Activated CD8-positive, alpha-beta memory T cell treated with anti-CD3 and anti-CD28 coated beads, Interleukin-2, amount 10 ng/mL, durations not matched to agents 7 days and 5 days (primary cell): ENCODE measurements around the gene NSMF. TPM values are rescaled to one million over a fixed set of nuclear protein-coding genes. Genes with fewer than 3 reads are reported as not detected.
"Not testable (repeated sequence)": the region's sequence is repeated elsewhere in the genome, so short reads cannot be mapped to it uniquely, and the experiment has no call there.

Experiments used
- ATAC-seq: fragments of 150-1000 bp; cut with Tn5 transposase; one replicate; pipeline ENCODE4 v1.10.0; 2021; ENCODE audit warnings: moderate library complexity
- CTCF ChIA-PET: fragments of 350-600 bp; sonication (Branson Sonifier 250); formaldehyde crosslinking; loops from one replicate; lab custom pipeline; 2021; ENCODE audit warnings: antibody characterized with exemption; lab: Charles Lee
- DNase-seq: peaks from one replicate; pipeline ENCODE4 v3.0.0-alpha.2; 2020
- H3K27ac Mint-ChIP-seq: one replicate; pipeline ENCODE4 v1.8.0; 2021; ENCODE audit warnings: mild to moderate bottlenecking, mixed read lengths
- H3K27me3 Mint-ChIP-seq: one replicate; pipeline ENCODE4 v1.8.0; 2021; ENCODE audit warnings: mixed read lengths
- H3K36me3 Mint-ChIP-seq: one replicate; pipeline ENCODE4 v1.8.0; 2021; ENCODE audit warnings: mild to moderate bottlenecking, mixed read lengths
- H3K4me1 Mint-ChIP-seq: one replicate; pipeline ENCODE4 v1.8.0; 2021; ENCODE audit warnings: mixed read lengths
- H3K4me3 Mint-ChIP-seq: one replicate; pipeline ENCODE4 v1.8.0; 2021; ENCODE audit warnings: mild to moderate bottlenecking, moderate library complexity, mixed read lengths
- H3K9me3 Mint-ChIP-seq: one replicate; pipeline ENCODE4 v1.8.0; 2022; ENCODE audit warnings: low read depth, mixed read lengths
- total RNA-seq, 2 experiments: library from RNA; stranded (reverse); gene quantifications; one replicate each; pipeline ENCODE4 v1.2.3, GENCODE V29; 2021

The NSMF gene
- total RNA-seq, 2 experiments from 2014 or later = 35.8 to 42.1 TPM

GRCh38 chr9:137476856-137477255 is 17.7 kb upstream of the NSMF start:
- Mint-ChIP-seq H3K27me3 (no peaks in the 10 kb centered on the region), H3K27ac (no peak overlapping the region), H3K36me3 (peaks cover 9% of the 10 kb centered on the region), H3K4me3 (no peak overlapping the region), H3K4me1 (peaks cover 4% of the 10 kb centered on the region), H3K9me3 (peaks cover 19% of the 10 kb centered on the region)
- CTCF ChIA-PET = no interaction called here
- DNase-seq (no peak), ATAC-seq (no peak)

GRCh38 chr9:137475666-137476065 is 16.5 kb upstream of the NSMF start:
- ATAC-seq (no peak), DNase-seq (no peak)
- H3K9me3 Mint-ChIP-seq = peaks cover 23% of the 10 kb centered on the region
- H3K27me3 Mint-ChIP-seq = peaks cover 5% of the 10 kb centered on the region
- H3K4me3 Mint-ChIP-seq = no peak overlapping the region
- peaks cover 2% of the 10 kb centered on the region for H3K4me1 Mint-ChIP-seq
- no peak overlapping the region for H3K27ac Mint-ChIP-seq
- H3K36me3 Mint-ChIP-seq = peaks cover 12% of the 10 kb centered on the region
- CTCF ChIA-PET = no interaction called here

- Mint-ChIP-seq H3K36me3 (peaks cover 12% of the 10 kb centered on the region), H3K27me3 (peaks cover 13% of the 10 kb centered on the region), H3K4me1 (peaks cover 7% of the 10 kb centered on the region), H3K4me3 (no peak overlapping the region), H3K9me3 (peaks cover 23% of the 10 kb centered on the region), H3K27ac (no peak overlapping the region)
- DNase-seq = no peak
- no peak for ATAC-seq
- CTCF ChIA-PET = interaction anchor here (0.6 to 1.2 kb wide), 2 partner anchors 12 to 172 kb away, joined by 3 read pairs; partner anchors contain the start of gene NRARP
These were observed 15.1 kb upstream of the NSMF start for GRCh38 chr9:137474271-137474670.

GRCh38 chr9:137470785-137471184 is 11.7 kb upstream of the NSMF start:
- peaks cover 23% of the 10 kb centered on the region for H3K27me3 Mint-ChIP-seq
- H3K4me1 Mint-ChIP-seq = peaks cover 7% of the 10 kb centered on the region
- CTCF ChIA-PET = no interaction called here
- no peak overlapping the region for H3K27ac Mint-ChIP-seq
- DNase-seq (no peak), ATAC-seq (no peak)
- H3K36me3 Mint-ChIP-seq = peaks cover 12% of the 10 kb centered on the region
- H3K4me3 Mint-ChIP-seq = no peak overlapping the region
- peaks cover 18% of the 10 kb centered on the region for H3K9me3 Mint-ChIP-seq

- H3K27ac Mint-ChIP-seq = no peak overlapping the region
- ATAC-seq (no peak), DNase-seq (no peak)
These were observed 8.8 kb upstream of the NSMF start for GRCh38 chr9:137467896-137468295.

DNA sequence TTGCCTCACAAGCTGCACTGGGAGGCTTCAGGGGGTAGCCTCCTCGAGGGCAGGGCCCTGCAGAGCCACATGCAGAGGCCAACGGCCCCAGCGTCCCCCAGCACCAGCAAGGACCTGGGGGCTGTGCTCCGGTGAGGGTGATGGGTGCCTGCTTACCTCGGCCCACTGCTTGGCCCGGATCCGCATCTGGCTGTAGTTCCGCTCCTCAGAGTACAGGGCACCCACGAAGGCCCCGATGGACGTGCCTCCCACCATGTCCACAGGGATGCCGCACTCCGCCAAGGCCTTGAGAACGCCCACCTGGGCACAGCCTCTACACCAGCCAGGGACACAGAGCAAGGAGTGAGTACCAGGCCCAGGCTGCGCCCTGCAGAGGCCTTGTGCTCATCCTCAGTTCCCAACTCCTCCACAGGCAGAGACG is 8.0 kb upstream of the NSMF start:
- Mint-ChIP-seq H3K27ac (no peak overlapping the region), H3K4me3 (no peak overlapping the region), H3K4me1 (peaks cover 11% of the 10 kb centered on the region), H3K36me3 (peaks cover 3% of the 10 kb centered on the region), H3K9me3 (peaks cover 3% of the 10 kb centered on the region), H3K27me3 (peaks cover 23% of the 10 kb centered on the region)
- CTCF ChIA-PET = no interaction called here
- DNase-seq = no peak
- ATAC-seq = no peak

More at GRCh38 chr9:137467896-137468295, 8.8 kb upstream of the NSMF start:
- peaks cover 9% of the 10 kb centered on the region for H3K4me1 Mint-ChIP-seq
- no peak overlapping the region for H3K4me3 Mint-ChIP-seq
- H3K27me3 Mint-ChIP-seq = peaks cover 23% of the 10 kb centered on the region
- peaks cover 3% of the 10 kb centered on the region for H3K36me3 Mint-ChIP-seq
- CTCF ChIA-PET = no interaction called here
- peaks cover 5% of the 10 kb centered on the region for H3K9me3 Mint-ChIP-seq

DNA sequence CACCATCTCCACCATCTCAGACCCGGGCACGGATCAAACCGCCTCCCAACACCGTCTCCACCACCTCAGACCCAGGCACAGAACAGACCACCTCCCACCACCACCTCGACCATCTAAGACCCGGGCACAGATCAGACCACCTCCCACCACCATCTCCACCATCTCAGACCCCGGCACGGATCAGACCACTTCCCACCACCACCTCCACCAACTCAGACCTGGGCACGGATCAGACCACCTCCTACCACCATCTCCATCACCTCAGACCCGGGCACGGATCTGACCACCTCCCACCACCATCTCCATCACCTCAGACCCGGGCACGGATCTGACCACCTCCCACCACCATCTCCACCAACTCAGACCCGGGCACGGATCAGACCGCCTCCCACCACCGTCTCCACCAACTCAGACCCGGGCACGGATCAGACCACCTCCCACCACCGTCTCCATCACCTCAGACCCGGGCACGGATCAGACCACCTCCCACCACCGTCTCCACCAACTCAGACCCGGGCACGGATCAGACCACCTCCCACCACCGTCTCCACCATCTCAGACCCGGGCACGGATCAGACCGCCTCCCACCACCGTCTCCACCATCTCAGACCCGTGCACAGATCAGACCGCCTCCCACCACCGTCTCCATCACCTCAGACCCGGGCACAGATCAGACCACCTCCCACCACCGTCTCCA is 7.4 kb upstream of the NSMF start:
- H3K4me3 Mint-ChIP-seq, H3K27ac Mint-ChIP-seq, DNase-seq, ATAC-seq, CTCF ChIA-PET, H3K36me3 Mint-ChIP-seq, H3K9me3 Mint-ChIP-seq: not testable (repeated sequence)
- Mint-ChIP-seq H3K4me1 (peaks cover 16% of the 10 kb centered on the region), H3K27me3 (peaks cover 20% of the 10 kb centered on the region)

GRCh38 chr9:137465720-137466388 is 6.7 kb upstream of the NSMF start:
- no peaks in the 10 kb centered on the region for H3K36me3 Mint-ChIP-seq
- peaks cover 22% of the 10 kb centered on the region for H3K4me1 Mint-ChIP-seq
- H3K4me3 Mint-ChIP-seq = no peak overlapping the region
- peaks cover 19% of the 10 kb centered on the region for H3K27me3 Mint-ChIP-seq
- no peaks in the 10 kb centered on the region for H3K9me3 Mint-ChIP-seq
- DNase-seq (no peak), ATAC-seq (no peak)
- CTCF ChIA-PET = no interaction called here
- no peak overlapping the region for H3K27ac Mint-ChIP-seq

DNA sequence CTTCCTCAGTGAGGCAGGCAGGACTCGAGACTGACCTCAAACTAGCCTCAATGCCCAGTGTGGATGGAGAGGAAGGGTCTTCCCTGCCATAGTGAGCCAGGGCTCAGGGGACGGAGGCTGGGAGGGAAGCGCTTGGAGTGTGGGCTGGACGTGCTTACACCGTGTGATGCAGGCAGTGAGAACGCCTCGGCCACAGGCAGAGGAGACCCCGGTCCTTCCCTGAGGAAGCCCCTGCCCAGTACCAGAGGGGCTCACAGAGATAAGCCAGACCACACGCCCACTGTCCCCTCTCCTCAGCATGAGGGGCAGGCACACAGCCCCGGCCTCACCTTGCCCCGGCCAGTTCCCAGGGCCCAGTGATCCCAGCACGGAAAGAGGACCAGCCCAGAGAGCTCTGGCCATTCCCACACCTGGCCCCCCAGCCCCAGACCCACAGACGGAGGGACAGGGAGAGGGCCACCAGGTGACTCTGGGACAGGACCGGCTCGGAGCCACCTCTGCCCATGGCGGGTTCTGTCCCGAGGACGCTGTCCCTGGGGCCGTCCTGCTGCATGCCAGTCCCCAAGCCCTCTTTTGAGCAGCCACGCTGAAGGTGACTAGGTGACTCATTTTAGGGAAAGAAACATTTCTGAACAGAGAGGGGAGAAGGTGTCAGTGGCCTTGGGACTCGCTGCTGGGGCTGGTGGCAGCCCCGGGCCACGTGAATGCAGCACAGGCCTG is 6.0 kb upstream of the NSMF start:
- peaks cover 23% of the 10 kb centered on the region for H3K4me1 Mint-ChIP-seq
- DNase-seq (no peak), ATAC-seq (no peak)
- peaks cover 15% of the 10 kb centered on the region for H3K27me3 Mint-ChIP-seq
- CTCF ChIA-PET = no interaction called here
- no peak overlapping the region for H3K4me3 Mint-ChIP-seq
- H3K36me3 Mint-ChIP-seq = no peaks in the 10 kb centered on the region
- H3K9me3 Mint-ChIP-seq = no peaks in the 10 kb centered on the region
- H3K27ac Mint-ChIP-seq = no peak overlapping the region

DNA sequence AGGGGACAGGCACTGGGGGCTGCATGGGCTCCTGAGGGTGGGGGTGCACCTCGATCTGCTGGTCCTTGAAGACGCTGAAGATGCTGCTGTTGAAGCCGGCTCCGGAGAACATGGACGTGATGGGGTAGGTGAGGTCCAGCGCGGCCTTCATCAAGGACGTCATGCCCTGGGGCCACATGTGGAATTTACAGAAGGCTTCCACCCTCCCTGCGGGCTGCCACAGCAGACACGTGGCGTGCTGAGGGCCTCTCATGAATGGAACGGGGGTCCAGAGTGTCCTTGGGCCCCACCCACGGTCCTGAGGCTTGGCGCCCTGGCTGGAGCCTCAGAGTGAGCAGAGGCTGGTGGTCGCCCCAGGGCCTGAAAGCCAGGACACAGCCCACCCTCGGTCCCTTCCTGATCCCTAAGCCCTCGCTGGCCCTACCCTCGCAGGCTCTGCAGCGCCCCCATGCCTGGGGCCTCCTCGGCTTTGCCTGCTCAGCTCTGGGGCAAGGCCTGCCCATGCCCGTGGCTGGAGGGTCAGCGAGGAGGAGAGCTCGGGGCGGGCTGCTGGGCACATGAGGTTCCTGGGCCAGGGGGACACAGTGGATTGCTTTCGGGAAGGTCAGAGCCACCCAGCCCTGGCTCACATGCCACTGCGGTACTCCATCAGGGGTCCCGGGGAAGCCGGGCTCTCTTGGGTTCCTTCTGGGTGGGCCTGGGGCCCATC is 5.3 kb upstream of the NSMF start:
- Mint-ChIP-seq H3K9me3 (no peaks in the 10 kb centered on the region), H3K36me3 (no peaks in the 10 kb centered on the region), H3K4me3 (no peak overlapping the region), H3K27ac (no peak overlapping the region), H3K27me3 (peaks cover 12% of the 10 kb centered on the region), H3K4me1 (peaks cover 26% of the 10 kb centered on the region)
- ATAC-seq (no peak), DNase-seq (no peak)
- CTCF ChIA-PET = no interaction called here

GRCh38 chr9:137463931-137464290 is 4.8 kb upstream of the NSMF start:
- DNase-seq (no peak), ATAC-seq (no peak)
- H3K36me3 Mint-ChIP-seq = no peaks in the 10 kb centered on the region
- H3K27ac Mint-ChIP-seq = no peak overlapping the region
- no peak overlapping the region for H3K4me3 Mint-ChIP-seq
- peaks cover 6% of the 10 kb centered on the region for H3K27me3 Mint-ChIP-seq
- peaks cover 27% of the 10 kb centered on the region for H3K4me1 Mint-ChIP-seq
- CTCF ChIA-PET = no interaction called here
- no peaks in the 10 kb centered on the region for H3K9me3 Mint-ChIP-seq

DNA sequence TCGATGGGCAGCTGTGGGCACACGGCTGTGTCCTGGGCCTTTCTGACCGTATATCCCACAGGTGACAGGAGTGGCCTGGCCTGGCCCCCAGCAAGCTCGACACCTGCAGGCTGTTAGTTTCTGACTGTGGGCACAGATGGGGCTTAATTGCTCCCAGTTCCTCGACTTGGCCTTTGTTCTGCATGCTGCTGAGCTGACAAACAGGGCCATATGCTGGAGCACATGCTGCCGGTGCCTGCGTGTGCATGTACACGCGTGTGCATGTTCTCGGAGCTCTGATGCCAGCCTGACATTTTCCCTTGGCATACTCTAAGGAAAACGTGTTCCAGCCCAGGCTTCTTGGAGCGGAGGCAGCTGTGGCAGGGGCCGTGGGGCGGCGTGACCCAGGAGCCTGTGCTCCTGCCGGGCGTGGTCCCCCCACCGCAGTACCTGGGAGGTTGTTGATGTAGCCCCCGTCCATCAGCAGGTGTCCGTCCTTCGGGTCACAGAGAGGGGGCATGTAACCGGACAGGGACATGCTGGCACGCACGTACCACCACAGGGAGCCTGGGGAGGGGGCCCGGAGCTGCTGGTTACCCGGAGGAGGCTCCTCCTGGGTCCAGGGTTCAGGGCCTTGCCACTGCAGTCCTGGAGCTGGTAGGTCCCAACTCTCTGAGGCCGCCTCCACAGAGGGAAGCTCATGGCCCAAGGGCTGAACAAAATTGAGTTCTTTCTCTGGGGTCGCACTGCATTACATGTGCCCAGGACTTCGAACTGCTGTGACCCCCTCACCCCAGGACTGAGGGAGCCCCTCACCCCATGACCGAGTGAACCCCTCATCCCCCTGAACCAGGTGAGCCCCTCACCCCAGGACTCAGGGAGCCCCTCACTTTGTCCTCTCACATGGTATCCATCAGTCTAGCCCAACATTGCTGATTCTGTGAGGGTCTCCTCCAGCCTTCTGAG is 4.1 kb upstream of the NSMF start:
- ATAC-seq (no peak), DNase-seq (peak; percentile 41)
- peaks cover 27% of the 10 kb centered on the region for H3K4me1 Mint-ChIP-seq
- no peaks in the 10 kb centered on the region for H3K9me3 Mint-ChIP-seq
- no peaks in the 10 kb centered on the region for H3K36me3 Mint-ChIP-seq
- peak overlapping the region; percentile 49 for H3K27ac Mint-ChIP-seq
- H3K4me3 Mint-ChIP-seq = no peak overlapping the region
- CTCF ChIA-PET = interaction anchor here (0.9 to 1.4 kb wide), 4 partner anchors 11 to 177 kb away, joined by 3 read pairs; partner anchors contain the start of gene EXD3
- H3K27me3 Mint-ChIP-seq = peaks cover 2% of the 10 kb centered on the region
